ENCODE data around the gene GIT1. TPM values are rescaled to one million over a fixed set of nuclear protein-coding genes. Genes with fewer than 3 reads are reported as not detected.

The GIT1 gene
- total and polyA plus RNA-seq, 11 donors, result 23.0 to 52.9 (median 31.4) TPM

DNA sequence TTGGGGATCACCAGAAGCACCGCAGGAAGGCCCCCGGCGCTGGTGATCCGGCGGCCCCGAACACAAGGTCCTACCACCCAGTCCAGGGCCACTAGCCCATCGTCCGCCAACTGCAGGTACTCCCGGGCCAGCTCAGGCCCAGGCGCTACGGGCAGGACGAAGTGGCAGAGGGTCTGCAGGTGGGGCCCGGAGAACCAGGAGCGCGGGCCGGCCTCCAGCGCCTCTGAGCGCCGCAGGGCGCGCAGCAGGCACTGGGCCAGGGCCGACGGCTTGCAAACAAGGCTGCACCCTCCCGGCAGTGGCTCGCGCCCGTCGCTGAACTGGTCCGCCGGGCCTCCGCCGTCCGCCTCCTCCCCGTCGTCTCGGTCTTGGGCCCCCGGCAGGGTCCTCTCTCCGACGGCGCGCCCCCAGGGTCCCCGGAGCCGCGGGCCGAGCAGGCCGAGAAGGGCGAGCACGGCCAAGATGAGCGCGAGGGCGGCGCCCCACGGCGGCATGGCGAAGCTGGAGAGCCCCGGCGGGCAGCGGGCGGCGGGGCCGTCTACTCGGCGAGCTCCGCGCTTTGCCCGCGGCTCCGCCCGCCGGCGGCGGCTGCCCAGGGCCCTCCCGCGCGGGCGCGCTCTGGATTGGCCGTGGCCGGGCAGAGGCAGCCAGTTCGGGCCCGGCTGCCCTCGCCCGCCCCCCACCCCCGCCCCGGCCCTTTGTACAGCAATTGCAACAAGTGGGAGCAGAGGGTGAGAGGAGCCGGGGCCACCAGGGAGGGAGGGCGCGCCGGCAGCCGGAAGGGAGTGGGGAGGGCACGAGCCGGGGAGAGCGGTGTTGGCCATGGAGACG lies 22.8 kb downstream of the GIT1 start, which contains the start of gene ABHD15:
Gene ABHD15 (minus strand): TSS at position 565 of the 831 bp plus-strand sequence. CDS start 71 bp downstream, at position 494.
- H3K4me1 ChIP-seq, result peaks cover 0 to 63% (median 30%) of the 10 kb centered on the region in 12 donors
- no peaks in the 10 kb centered on the region for H3K9me3 ChIP-seq
- WGBS, 4 donors, result 1 to 3% (median 2%) methylated on average over 36 to 94 of the region's 94 CpGs
- ATAC-seq, result peak in 3 of 4 donors; percentile 8 to 58 (median 57)
- no peaks in the 10 kb centered on the region for H3K27me3 ChIP-seq
- TF ChIP-seq, protein P1, sequence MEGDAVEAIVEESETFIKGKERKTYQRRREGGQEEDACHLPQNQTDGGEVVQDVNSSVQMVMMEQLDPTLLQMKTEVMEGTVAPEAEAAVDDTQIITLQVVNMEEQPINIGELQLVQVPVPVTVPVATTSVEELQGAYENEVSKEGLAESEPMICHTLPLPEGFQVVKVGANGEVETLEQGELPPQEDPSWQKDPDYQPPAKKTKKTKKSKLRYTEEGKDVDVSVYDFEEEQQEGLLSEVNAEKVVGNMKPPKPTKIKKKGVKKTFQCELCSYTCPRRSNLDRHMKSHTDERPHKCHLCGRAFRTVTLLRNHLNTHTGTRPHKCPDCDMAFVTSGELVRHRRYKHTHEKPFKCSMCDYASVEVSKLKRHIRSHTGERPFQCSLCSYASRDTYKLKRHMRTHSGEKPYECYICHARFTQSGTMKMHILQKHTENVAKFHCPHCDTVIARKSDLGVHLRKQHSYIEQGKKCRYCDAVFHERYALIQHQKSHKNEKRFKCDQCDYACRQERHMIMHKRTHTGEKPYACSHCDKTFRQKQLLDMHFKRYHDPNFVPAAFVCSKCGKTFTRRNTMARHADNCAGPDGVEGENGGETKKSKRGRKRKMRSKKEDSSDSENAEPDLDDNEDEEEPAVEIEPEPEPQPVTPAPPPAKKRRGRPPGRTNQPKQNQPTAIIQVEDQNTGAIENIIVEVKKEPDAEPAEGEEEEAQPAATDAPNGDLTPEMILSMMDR (IDR thresholded peaks at IDR 0.05), result no peak
- peak in 1 of 2 donors; percentile 57 for TF ChIP-seq POLR2A (IDR thresholded peaks at IDR 0.05)
- H3K27ac ChIP-seq, result peak within 1 kb of the TSS; percentile 59 to 93 (median 88)
- H3K36me3 ChIP-seq, result peaks cover 0 to 3% (median 0%) of the 10 kb centered on the region in 9 donors
- intact Hi-C loops (cut with DNase I), result loop anchor here in 2 of 10 donors (10.0 kb wide), 2 partner anchors 422 to 918 kb away; no protein-coding TSS in a partner anchor
- H3K4me3 ChIP-seq, result peak within 1 kb of the TSS; percentile 66 to 86 (median 81)
- peak; percentile 59 to 85 (median 67) for DNase-seq

DNA sequence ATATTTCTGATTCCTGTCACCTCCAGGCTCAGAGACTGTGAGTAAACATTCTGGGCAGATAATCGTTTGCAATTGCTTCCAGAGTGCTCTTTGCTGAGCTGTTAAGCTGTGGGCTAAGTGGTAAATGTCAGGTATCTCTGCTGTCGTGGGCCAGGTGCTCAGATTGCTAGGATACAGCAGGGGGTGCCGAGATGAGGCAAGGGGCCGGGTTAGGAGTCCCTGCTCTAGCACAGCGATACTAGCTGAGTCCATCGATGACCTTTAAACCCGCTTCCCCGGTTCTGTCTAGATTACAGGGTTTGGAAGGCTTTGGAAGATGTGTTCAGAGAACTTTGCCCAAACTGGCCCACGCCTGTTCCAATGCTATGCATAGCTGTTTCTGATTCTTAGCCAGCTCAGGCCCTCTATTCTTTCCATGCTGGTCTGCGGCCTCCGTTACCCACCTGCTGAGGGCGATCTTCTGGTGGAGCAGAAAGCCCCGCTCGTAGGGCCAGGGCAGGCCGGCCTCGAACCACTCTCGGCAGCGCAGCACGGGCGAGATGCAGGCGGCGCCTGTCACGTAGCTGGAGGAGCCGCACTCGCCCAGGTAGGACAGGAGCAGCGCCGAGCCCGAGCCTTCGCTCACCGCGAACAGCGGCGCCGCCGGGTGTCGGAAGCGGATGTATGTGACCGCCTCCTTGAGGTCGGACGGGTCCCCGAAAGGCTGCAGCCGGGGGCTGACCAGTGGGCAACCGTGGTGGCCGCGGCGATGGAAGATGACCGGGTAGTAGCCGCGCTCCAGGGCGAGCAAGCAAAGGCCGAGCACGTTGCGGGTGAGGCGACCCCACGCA lies 23.6 kb downstream of the GIT1 start:
- Histone ChIP-seq H3K27me3 (no peaks in the 10 kb centered on the region), H3K9me3 (no peaks in the 10 kb centered on the region), H3K4me1 (peaks cover 0 to 68% (median 25%) of the 10 kb centered on the region in 12 donors), H3K4me3 (peak overlapping the region; percentile 66 to 86 (median 81)), H3K27ac (peak overlapping the region in 8 of 12 donors; percentile 59 to 93 (median 91)), H3K36me3 (peaks cover 0 to 3% (median 0%) of the 10 kb centered on the region in 9 donors)
- DNase-seq, result peak in 2 of 5 donors; percentile 12 to 46
- 18 to 36% (median 30%) methylated on average over 45 to 55 of the region's 55 CpGs for WGBS, 4 donors
- intact Hi-C loops (cut with DNase I), result loop anchor here in 2 of 10 donors (10.0 kb wide), 2 partner anchors 421 to 919 kb away; no protein-coding TSS in a partner anchor
- ATAC-seq, result peak in 1 of 4 donors; percentile 0
- no peak for TF ChIP-seq POLR2A (IDR thresholded peaks at IDR 0.05)
- TF ChIP-seq, protein P1 (IDR thresholded peaks at IDR 0.05), result peak in 1 of 12 donors; percentile 15

DNA sequence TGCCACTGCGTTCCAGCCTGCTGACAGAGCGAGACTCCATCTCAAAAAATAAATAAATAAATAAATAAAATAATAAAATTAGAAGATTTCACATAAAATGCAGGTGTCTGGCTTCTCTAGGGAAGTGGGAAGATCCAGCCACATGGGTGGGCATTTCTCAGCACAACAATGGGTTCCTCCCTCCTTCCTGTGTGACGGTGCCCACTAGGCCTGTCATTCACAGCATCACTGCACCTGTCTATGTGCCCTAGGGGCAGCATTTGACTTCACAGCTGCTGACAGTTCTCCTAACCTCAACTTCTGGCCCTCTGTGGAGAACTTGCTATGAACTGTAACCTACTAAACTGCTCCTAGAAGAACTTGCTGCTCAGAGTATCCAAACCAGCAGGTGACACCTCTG lies 25.6 kb downstream of the GIT1 start:
- intact Hi-C loops (cut with DNase I), result loop anchor here in 2 of 10 donors (10.0 kb wide), 2 partner anchors 419 to 921 kb away; no protein-coding TSS in a partner anchor
- DNase-seq (no peak), ATAC-seq (no peak)
- TF ChIP-seq POLR2A (IDR thresholded peaks at IDR 0.05), result no peak
- TF ChIP-seq, protein P1 (IDR thresholded peaks at IDR 0.05), result no peak
- Histone ChIP-seq H3K4me3 (no peak overlapping the region), H3K27ac (no peak overlapping the region), H3K36me3 (peaks cover 0 to 3% (median 0%) of the 10 kb centered on the region in 9 donors), H3K27me3 (no peaks in the 10 kb centered on the region), H3K4me1 (peaks cover 0 to 54% (median 15%) of the 10 kb centered on the region in 12 donors), H3K9me3 (no peaks in the 10 kb centered on the region)
- 90 to 96% (median 94%) methylated on average over 3 of the region's 3 CpGs for whole genome bisulfite sequencing, 4 donors

Measured in heart left ventricle (tissue), 16 donors.